HG03378 (cell line): ENCODE data around the gene TMEM214.

Experiments
- ATAC-seq: cut with Tn5 transposase; IDR thresholded peaks from one replicate; pipeline ENCODE4 v1.9.1; 2021; ENCODE audit warnings: mild to moderate bottlenecking, moderate library complexity; ENCODE audit not compliant: unreplicated experiment

Gene TMEM214

GRCh38 chr2:27039426-27039825, 6.7 kb downstream of the TMEM214 start:
- ATAC-seq: no peak

- ATAC-seq: no peak
Observed at GRCh38 chr2:27039871-27040270, 7.1 kb downstream of the TMEM214 start.

- no peak for ATAC-seq
Observed at GRCh38 chr2:27040282-27040681, 7.5 kb downstream of the TMEM214 start.

- ATAC-seq: peak; percentile 19
Observed at GRCh38 chr2:27041752-27042151, 9.0 kb downstream of the TMEM214 start.

- peak; percentile 55 for ATAC-seq
Observed at GRCh38 chr2:27042159-27042661, 9.4 kb downstream of the TMEM214 start.

GRCh38 chr2:27042985-27043634, 10.3 kb downstream of the TMEM214 start:
- no peak for ATAC-seq

GRCh38 chr2:27049422-27050280, 16.9 kb downstream of the TMEM214 start:
- peak; percentile 17 for ATAC-seq

- peak; percentile 61 for ATAC-seq
Observed at GRCh38 chr2:27050281-27050995, 17.7 kb downstream of the TMEM214 start.

GRCh38 chr2:27050996-27051901, 18.5 kb downstream of the TMEM214 start, which contains the start of gene AGBL5:
Gene AGBL5 (plus strand): TSS chr2:27051668. CDS start chr2:27052959, 1,291 bp downstream.
- ATAC-seq: peak; percentile 54

- ATAC-seq: no peak
Observed at GRCh38 chr2:27051902-27052645, 19.3 kb downstream of the TMEM214 start.

- no peak for ATAC-seq
Observed at GRCh38 chr2:27053321-27053720, 20.6 kb downstream of the TMEM214 start.

GRCh38 chr2:27053776-27054175, 21.0 kb downstream of the TMEM214 start:
- no peak for ATAC-seq

GRCh38 chr2:27054721-27055120, 22.0 kb downstream of the TMEM214 start:
- ATAC-seq: no peak

- ATAC-seq: no peak
Observed at GRCh38 chr2:27057184-27057583, 24.4 kb downstream of the TMEM214 start.

- ATAC-seq: no peak
Observed at GRCh38 chr2:27058210-27058609, 25.4 kb downstream of the TMEM214 start.

- ATAC-seq: no peak
Observed at GRCh38 chr2:27059141-27059820, 26.5 kb downstream of the TMEM214 start.

- ATAC-seq: no peak
Observed at GRCh38 chr2:27060323-27060722, 27.6 kb downstream of the TMEM214 start.

GRCh38 chr2:27065128-27065527, 32.4 kb downstream of the TMEM214 start:
- no peak for ATAC-seq

- ATAC-seq: no peak
Observed at GRCh38 chr2:27067385-27067784, 34.6 kb downstream of the TMEM214 start.
